RWPE1 (cell line): ENCODE measurements around the gene SLC26A6.

ENCODE experiments used
- CTCF ChIA-PET: fragments of 350-600 bp; sonication (Branson Sonifier 250); formaldehyde crosslinking; extraction: SDS; loops from one replicate; lab custom pipeline; 2021; lab: Yijun Ruan, JAX
- POLR2A ChIA-PET: fragments of 400-600 bp; formaldehyde crosslinking; extraction: SDS; loops from one replicate; lab custom pipeline; 2020; ENCODE audit warnings: antibody characterized with exemption; ENCODE audit not compliant: low non-redundant PET; lab: Yijun Ruan, JAX
- DNase-seq: peaks from one replicate; pipeline ENCODE4 v3.0.0; 2012; ENCODE audit warnings: low spot score
- H3K27ac ChIP-seq: fragments of 450-650 bp; 2 replicates; pipeline ENCODE4 v1.5.1; 2017
- TF ChIP-seq, protein P1 (sequence below): fragments of 450-650 bp; conservative IDR thresholded peaks from 2 replicates; pipeline ENCODE4 v1.5.1; 2017; ENCODE audit warnings: low read depth, mild to moderate bottlenecking

SLC26A6 gene

DNA sequence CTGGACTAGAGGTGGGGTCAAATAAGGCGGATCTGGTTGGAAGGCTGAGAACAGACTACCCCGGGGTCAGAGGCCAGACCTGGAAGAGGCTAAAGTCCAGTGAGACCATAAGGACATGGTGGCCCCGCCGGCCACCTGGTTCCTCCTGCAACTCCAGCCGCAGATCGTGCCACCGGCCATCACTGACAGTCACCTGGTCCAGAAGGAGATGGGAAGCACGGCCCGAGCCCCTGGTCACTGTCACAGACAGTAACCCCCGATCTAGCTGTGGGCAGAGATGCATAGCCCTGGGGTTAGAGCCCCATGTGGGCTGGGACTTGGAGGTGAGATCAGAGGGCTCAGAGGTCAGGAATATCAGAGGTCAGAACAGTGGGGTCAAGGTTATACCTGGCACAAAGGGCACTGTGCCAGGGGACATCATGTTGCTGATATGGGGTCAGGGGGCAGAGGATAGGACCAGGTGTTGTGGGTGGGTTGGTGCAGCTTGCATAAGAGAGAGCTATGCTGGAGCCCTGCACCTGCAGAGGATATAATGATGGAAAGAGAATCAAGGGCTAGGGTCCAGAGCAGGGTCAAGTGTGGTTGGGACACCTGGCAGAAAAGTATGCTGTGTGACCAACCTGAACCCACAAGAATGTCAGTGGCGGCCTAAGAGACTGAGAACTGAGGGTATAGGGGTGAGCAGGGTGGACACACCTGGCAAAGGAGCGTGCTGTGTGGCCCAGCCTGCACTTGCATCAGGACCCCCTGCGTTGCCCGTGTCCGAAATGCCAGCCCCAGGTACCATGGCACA lies 17.9 kb upstream of the SLC26A6 start:
- peak overlapping the region; percentile 3; the same call in 1 of the 2 replicates for H3K27ac ChIP-seq
- TF ChIP-seq, protein P1, sequence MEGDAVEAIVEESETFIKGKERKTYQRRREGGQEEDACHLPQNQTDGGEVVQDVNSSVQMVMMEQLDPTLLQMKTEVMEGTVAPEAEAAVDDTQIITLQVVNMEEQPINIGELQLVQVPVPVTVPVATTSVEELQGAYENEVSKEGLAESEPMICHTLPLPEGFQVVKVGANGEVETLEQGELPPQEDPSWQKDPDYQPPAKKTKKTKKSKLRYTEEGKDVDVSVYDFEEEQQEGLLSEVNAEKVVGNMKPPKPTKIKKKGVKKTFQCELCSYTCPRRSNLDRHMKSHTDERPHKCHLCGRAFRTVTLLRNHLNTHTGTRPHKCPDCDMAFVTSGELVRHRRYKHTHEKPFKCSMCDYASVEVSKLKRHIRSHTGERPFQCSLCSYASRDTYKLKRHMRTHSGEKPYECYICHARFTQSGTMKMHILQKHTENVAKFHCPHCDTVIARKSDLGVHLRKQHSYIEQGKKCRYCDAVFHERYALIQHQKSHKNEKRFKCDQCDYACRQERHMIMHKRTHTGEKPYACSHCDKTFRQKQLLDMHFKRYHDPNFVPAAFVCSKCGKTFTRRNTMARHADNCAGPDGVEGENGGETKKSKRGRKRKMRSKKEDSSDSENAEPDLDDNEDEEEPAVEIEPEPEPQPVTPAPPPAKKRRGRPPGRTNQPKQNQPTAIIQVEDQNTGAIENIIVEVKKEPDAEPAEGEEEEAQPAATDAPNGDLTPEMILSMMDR, result no peak
- CTCF ChIA-PET, result no interaction called here
- POLR2A ChIA-PET, result no interaction called here
- DNase-seq, result no peak

- TF ChIP-seq, protein P1, result no peak
- CTCF ChIA-PET, result no interaction called here
Measured at GRCh38 chr3:48651771-48652170, 16.5 kb upstream of the SLC26A6 start.

GRCh38 chr3:48650723-48651122 lies 15.5 kb upstream of the SLC26A6 start:
- CTCF ChIA-PET, result no interaction called here
- DNase-seq, result no peak
- POLR2A ChIA-PET, result no interaction called here
- H3K27ac ChIP-seq, result peak overlapping the region; percentile 5; the same call in 1 of the 2 replicates
- TF ChIP-seq, protein P1, result no peak

More at GRCh38 chr3:48651771-48652170, 16.5 kb upstream of the SLC26A6 start:
- H3K27ac ChIP-seq, result no peak overlapping the region
- POLR2A ChIA-PET, result no interaction called here
- DNase-seq, result no peak

DNA sequence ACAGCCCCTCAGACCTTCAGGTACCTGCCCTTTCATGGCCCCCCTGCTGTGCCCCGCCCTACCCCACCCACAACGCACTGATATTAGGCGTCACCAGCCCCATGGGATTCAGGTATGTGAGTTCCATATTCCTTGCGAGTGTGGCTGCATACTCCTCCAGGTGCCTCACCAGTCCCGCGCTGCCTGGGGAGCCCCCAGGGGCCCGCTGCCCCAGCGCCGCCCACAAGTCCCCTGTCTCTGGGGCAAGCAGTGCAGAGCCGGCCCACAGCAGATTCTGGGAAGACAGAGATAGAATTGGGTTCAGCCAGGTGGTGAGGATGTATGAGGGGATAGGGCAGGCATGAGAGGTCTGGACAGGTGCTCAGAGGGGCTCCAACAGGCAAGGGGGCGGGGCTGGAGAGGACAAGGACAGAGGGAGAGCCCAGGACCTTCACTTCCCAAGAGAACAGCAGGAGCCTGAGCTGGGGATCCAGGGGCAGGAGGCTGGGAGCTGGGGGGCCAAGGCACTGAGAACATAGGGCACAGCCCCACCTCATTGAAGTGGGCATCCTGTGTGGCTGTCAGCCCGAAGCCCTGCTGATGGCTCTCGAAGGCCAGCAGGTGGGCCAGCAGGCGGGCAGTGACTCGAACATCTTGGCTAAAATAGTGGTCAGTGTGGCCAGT lies 13.1 kb upstream of the SLC26A6 start:
- DNase-seq, result no peak
- POLR2A ChIA-PET, result no interaction called here
- peak overlapping the region; percentile 39; the same call in 1 of the 2 replicates for H3K27ac ChIP-seq
- TF ChIP-seq, protein P1, result no peak
- CTCF ChIA-PET, result interaction anchor here (0.7 kb wide), 1 partner anchor 61 kb away, joined by 3 read pairs; no protein-coding TSS in a partner anchor

DNA sequence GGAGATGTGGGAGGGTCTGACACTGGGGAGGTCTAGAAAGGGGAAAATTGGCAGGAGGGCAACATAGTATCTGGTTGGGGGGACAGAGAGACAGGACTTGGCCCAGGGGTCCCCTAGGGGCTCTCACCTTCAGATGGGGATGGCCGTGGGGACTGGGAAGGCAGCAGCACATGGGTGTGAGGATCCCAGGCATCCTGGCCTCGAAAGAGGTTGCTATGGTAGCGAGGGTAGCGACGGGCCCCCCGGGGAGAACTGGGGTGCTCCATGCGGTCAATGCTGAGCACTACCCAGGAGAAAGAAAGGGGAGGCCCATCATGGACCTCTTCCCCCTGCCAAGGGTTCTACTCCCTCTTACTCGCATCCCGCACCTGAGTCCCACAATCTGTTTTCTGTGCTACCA lies 12.5 kb upstream of the SLC26A6 start:
- CTCF ChIA-PET, result no interaction called here
- POLR2A ChIA-PET, result no interaction called here

More for the DNA sequence above, 12.5 kb upstream of the SLC26A6 start:
- no peak for DNase-seq
- H3K27ac ChIP-seq, result no peak overlapping the region
- TF ChIP-seq, protein P1, result no peak
